ENCODE results near the gene FAM13A.

DNA sequence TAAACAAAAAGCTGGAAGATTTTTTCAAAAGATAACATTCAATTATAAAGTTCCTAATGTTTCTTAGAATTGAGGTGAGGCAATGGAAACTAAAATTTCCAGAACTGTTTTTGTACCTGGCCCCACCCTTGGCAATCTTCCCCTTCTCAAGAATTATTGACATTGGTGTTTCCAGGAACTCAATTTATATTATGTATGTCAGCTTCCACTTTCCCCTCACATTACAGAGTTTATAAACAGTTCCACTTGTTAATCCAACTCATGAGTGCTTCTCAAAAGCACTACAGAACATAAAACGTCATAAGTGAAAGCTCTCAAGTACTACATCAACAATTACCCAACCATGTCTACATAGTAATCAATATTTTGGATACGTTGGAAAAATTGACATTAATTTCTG lies 107.4 kb downstream of the FAM13A start:
- no peak for TF ChIP-seq POLR2A (IDR thresholded peaks at IDR 0.05)
- TF ChIP-seq, protein P1, sequence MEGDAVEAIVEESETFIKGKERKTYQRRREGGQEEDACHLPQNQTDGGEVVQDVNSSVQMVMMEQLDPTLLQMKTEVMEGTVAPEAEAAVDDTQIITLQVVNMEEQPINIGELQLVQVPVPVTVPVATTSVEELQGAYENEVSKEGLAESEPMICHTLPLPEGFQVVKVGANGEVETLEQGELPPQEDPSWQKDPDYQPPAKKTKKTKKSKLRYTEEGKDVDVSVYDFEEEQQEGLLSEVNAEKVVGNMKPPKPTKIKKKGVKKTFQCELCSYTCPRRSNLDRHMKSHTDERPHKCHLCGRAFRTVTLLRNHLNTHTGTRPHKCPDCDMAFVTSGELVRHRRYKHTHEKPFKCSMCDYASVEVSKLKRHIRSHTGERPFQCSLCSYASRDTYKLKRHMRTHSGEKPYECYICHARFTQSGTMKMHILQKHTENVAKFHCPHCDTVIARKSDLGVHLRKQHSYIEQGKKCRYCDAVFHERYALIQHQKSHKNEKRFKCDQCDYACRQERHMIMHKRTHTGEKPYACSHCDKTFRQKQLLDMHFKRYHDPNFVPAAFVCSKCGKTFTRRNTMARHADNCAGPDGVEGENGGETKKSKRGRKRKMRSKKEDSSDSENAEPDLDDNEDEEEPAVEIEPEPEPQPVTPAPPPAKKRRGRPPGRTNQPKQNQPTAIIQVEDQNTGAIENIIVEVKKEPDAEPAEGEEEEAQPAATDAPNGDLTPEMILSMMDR (IDR thresholded peaks at IDR 0.05) = no peak
